Astrocyte (in vitro differentiated cells and primary cell): Measurements from ENCODE around the gene DOK5. TPM values are rescaled to one million over a fixed set of nuclear protein-coding genes. Genes with fewer than 3 reads are reported as not detected.

Source experiments
- DNase-seq: peaks from one replicate; pipeline ENCODE4 v3.0.0-alpha.2; 2010; ENCODE audit warnings: low read depth
- FAIRE-seq: peaks from 2 replicates; lab custom pipeline; 2011; peaks lifted over from hg19 to GRCh38; lab: Jason Lieb, UNC
- H2AFZ ChIP-seq: 2 replicates; pipeline ENCODE4 v1.6.0; 2012; ENCODE audit warnings: low read depth, low read length, inconsistent platforms
- H3K27ac ChIP-seq: 2 replicates; pipeline ENCODE4 v1.5.1; 2011; ENCODE audit warnings: low read depth, low read length, inconsistent platforms
- H3K27me3 ChIP-seq: 2 replicates; pipeline ENCODE4 v1.6.0; 2011; ENCODE audit warnings: low read length, inconsistent platforms; ENCODE audit not compliant: insufficient read depth
- H3K36me3 ChIP-seq: 2 replicates; pipeline ENCODE4 v1.5.1; 2011; ENCODE audit warnings: low read length, inconsistent platforms; ENCODE audit not compliant: insufficient read depth
- H3K4me1 ChIP-seq: 2 replicates; pipeline ENCODE4 v1.5.1; 2011; ENCODE audit warnings: low read length, inconsistent platforms; ENCODE audit not compliant: insufficient read depth
- H3K4me2 ChIP-seq: 2 replicates; pipeline ENCODE4 v1.6.0; 2012; ENCODE audit warnings: low read length, inconsistent platforms
- H3K4me3 ChIP-seq: 2 replicates; pipeline ENCODE4 v1.5.1; 2011; ENCODE audit warnings: low read depth, mild to moderate bottlenecking, low read length, inconsistent platforms; ENCODE audit not compliant: insufficient read depth
- H3K79me2 ChIP-seq: 2 replicates; pipeline ENCODE4 v1.6.0; 2012; ENCODE audit warnings: mild to moderate bottlenecking, low read length, inconsistent platforms; ENCODE audit not compliant: insufficient read depth
- H3K9ac ChIP-seq: 2 replicates; pipeline ENCODE4 v1.6.0; 2012; ENCODE audit warnings: mild to moderate bottlenecking, low read length, inconsistent platforms
- H3K9me3 ChIP-seq: 2 replicates; pipeline ENCODE4 v1.5.1; 2012; ENCODE audit warnings: low read depth, mild to moderate bottlenecking, low read length, inconsistent platforms; ENCODE audit not compliant: insufficient read depth
- H4K20me1 ChIP-seq: 2 replicates; pipeline ENCODE4 v1.6.0; 2012; ENCODE audit warnings: low read length, inconsistent platforms; ENCODE audit not compliant: insufficient read depth
- H3K27ac Mint-ChIP-seq: one replicate; pipeline ENCODE4 v1.8.0; 2021; ENCODE audit warnings: mild to moderate bottlenecking, mixed read lengths; ENCODE audit not compliant: unreplicated experiment
- H3K27me3 Mint-ChIP-seq: one replicate; pipeline ENCODE4 v1.8.0; 2021; ENCODE audit warnings: low read depth, mixed read lengths; ENCODE audit not compliant: unreplicated experiment
- H3K36me3 Mint-ChIP-seq: one replicate; pipeline ENCODE4 v1.8.0; 2021; ENCODE audit warnings: low read depth, mixed read lengths; ENCODE audit not compliant: unreplicated experiment
- H3K4me1 Mint-ChIP-seq: one replicate; pipeline ENCODE4 v1.8.0; 2021; ENCODE audit warnings: low read depth, mixed read lengths; ENCODE audit not compliant: unreplicated experiment
- H3K4me3 Mint-ChIP-seq: one replicate; pipeline ENCODE4 v1.8.0; 2021; ENCODE audit warnings: mild to moderate bottlenecking, moderate library complexity, mixed read lengths; ENCODE audit not compliant: unreplicated experiment
- H3K9me3 Mint-ChIP-seq: one replicate; pipeline ENCODE4 v1.8.0; 2021; ENCODE audit warnings: mild to moderate bottlenecking, mixed read lengths; ENCODE audit not compliant: unreplicated experiment
- EZH2 ChIP-seq: IDR thresholded peaks from 2 replicates; pipeline ENCODE4 v1.6.1; 2012; ENCODE audit warnings: mild to moderate bottlenecking, low read length, inconsistent platforms; ENCODE audit not compliant: insufficient read depth
- total RNA-seq: library from RNA; stranded (reverse); gene quantifications from 2 replicates; pipeline ENCODE4 v1.2.1, GENCODE V29; 2021
- TF ChIP-seq, protein P1 (sequence below): IDR thresholded peaks from 2 replicates; pipeline ENCODE4 v1.5.1; 2011; ENCODE audit warnings: low read depth, mild to moderate bottlenecking, inconsistent platforms, low read length, moderate library complexity; ENCODE audit not compliant: insufficient read depth

DOK5 gene
- total RNA-seq, 1 donor from 2014 or later = 1.2 TPM

DNA sequence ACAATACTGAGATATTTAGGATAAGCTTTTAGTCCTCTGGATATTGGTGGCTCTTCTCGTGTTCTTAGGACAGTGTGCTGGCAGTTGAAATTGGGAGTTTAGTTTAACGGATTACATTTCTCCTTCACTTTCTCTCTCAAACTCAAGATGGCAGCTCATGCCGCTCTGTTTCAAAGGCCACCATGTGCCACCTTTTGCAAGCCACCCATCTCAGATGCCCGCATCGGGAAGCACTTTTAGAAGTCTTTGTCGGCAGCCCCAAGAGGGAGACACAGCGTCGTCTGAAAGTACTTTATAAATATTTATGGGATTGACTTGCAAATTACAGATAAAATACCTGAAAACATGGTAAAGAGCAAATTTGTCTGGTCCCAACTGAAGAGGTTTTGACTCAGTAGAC is 73.5 kb downstream of the DOK5 start:
- H3K27ac ChIP-seq = no peak overlapping the region
- no peak overlapping the region for H3K4me3 Mint-ChIP-seq
- H3K4me2 ChIP-seq = no peak overlapping the region
- TF ChIP-seq, protein P1, sequence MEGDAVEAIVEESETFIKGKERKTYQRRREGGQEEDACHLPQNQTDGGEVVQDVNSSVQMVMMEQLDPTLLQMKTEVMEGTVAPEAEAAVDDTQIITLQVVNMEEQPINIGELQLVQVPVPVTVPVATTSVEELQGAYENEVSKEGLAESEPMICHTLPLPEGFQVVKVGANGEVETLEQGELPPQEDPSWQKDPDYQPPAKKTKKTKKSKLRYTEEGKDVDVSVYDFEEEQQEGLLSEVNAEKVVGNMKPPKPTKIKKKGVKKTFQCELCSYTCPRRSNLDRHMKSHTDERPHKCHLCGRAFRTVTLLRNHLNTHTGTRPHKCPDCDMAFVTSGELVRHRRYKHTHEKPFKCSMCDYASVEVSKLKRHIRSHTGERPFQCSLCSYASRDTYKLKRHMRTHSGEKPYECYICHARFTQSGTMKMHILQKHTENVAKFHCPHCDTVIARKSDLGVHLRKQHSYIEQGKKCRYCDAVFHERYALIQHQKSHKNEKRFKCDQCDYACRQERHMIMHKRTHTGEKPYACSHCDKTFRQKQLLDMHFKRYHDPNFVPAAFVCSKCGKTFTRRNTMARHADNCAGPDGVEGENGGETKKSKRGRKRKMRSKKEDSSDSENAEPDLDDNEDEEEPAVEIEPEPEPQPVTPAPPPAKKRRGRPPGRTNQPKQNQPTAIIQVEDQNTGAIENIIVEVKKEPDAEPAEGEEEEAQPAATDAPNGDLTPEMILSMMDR = no peak
- no peak for TF ChIP-seq EZH2
- no peaks in the 10 kb centered on the region for H3K79me2 ChIP-seq
- DNase-seq (no peak), FAIRE-seq (no peak)
- no peaks in the 10 kb centered on the region for H3K36me3 ChIP-seq
- H3K27me3 ChIP-seq = no peaks in the 10 kb centered on the region
- H3K9me3 Mint-ChIP-seq = peaks cover 4% of the 10 kb centered on the region
- H3K36me3 Mint-ChIP-seq = no peaks in the 10 kb centered on the region
- H3K4me1 ChIP-seq = peaks cover 12% of the 10 kb centered on the region
- H4K20me1 ChIP-seq = no peaks in the 10 kb centered on the region
- H3K4me3 ChIP-seq = no peak overlapping the region
- H2AFZ ChIP-seq = no peak overlapping the region
- H3K9ac ChIP-seq = no peak overlapping the region
- peaks cover 2% of the 10 kb centered on the region for H3K4me1 Mint-ChIP-seq
- no peaks in the 10 kb centered on the region for H3K9me3 ChIP-seq
- H3K27me3 Mint-ChIP-seq = no peaks in the 10 kb centered on the region
- H3K27ac Mint-ChIP-seq = no peak overlapping the region

GRCh38 chr20:54549658-54550326 is 74.4 kb downstream of the DOK5 start:
- no peak for TF ChIP-seq EZH2
- TF ChIP-seq, protein P1 = no peak
- H3K27ac ChIP-seq = peak overlapping the region; percentile 33
- no peaks in the 10 kb centered on the region for H4K20me1 ChIP-seq
- H3K9ac ChIP-seq = no peak overlapping the region
- no peaks in the 10 kb centered on the region for H3K27me3 ChIP-seq
- DNase-seq (peak; percentile 66), FAIRE-seq (peak; percentile 83)
- no peaks in the 10 kb centered on the region for H3K36me3 ChIP-seq
- H3K4me3 ChIP-seq = no peak overlapping the region
- no peaks in the 10 kb centered on the region for H3K9me3 ChIP-seq
- no peak overlapping the region for H3K27ac Mint-ChIP-seq
- H2AFZ ChIP-seq = no peak overlapping the region
- no peak overlapping the region for H3K4me3 Mint-ChIP-seq
- H3K79me2 ChIP-seq = no peaks in the 10 kb centered on the region
- H3K36me3 Mint-ChIP-seq = no peaks in the 10 kb centered on the region
- no peak overlapping the region for H3K4me2 ChIP-seq
- H3K4me1 Mint-ChIP-seq = peaks cover 2% of the 10 kb centered on the region
- H3K4me1 ChIP-seq = peaks cover 11% of the 10 kb centered on the region
- no peaks in the 10 kb centered on the region for H3K27me3 Mint-ChIP-seq
- no peaks in the 10 kb centered on the region for H3K9me3 Mint-ChIP-seq

- no peak for FAIRE-seq
- Histone ChIP-seq H3K9ac (no peak overlapping the region), H3K79me2 (no peaks in the 10 kb centered on the region), H3K4me3 (no peak overlapping the region), H3K4me1 (peaks cover under 1% of the 10 kb centered on the region), H3K36me3 (no peaks in the 10 kb centered on the region), H3K4me2 (no peak overlapping the region), H2AFZ (no peak overlapping the region), H3K27me3 (no peaks in the 10 kb centered on the region), H3K9me3 (no peaks in the 10 kb centered on the region), H3K27ac (peak overlapping the region; percentile 8), H4K20me1 (no peaks in the 10 kb centered on the region)
- Mint-ChIP-seq H3K27ac (no peak overlapping the region), H3K9me3 (no peaks in the 10 kb centered on the region), H3K27me3 (no peaks in the 10 kb centered on the region), H3K4me1 (peaks cover 2% of the 10 kb centered on the region), H3K36me3 (no peaks in the 10 kb centered on the region), H3K4me3 (no peak overlapping the region)
- peak; percentile 65 for DNase-seq
- TF ChIP-seq, protein P1 = no peak
- TF ChIP-seq EZH2 = no peak
Measured at GRCh38 chr20:54550776-54551396, 75.5 kb downstream of the DOK5 start.
